GM18511 (cell line): ENCODE data around the gene ATP2A1.
"Not testable (repeated sequence)": the region's sequence is repeated elsewhere in the genome, so short reads cannot be mapped to it uniquely, and the experiment has no call there.

Experiments used
- ATAC-seq: cut with Tn5 transposase; IDR thresholded peaks from one replicate; pipeline ENCODE4 v1.9.1; 2021; ENCODE audit warnings: mild to moderate bottlenecking, moderate library complexity; ENCODE audit not compliant: unreplicated experiment

Gene ATP2A1

GRCh38 chr16:28880955-28881354 lies 2.7 kb downstream of the ATP2A1 start:
- no peak for ATAC-seq

- not testable (repeated sequence) for ATAC-seq
Measured at GRCh38 chr16:28881565-28881964, 3.3 kb downstream of the ATP2A1 start.

GRCh38 chr16:28882551-28883160 lies 4.4 kb downstream of the ATP2A1 start:
- no peak for ATAC-seq

- no peak for ATAC-seq
Measured at GRCh38 chr16:28883221-28883996, 5.1 kb downstream of the ATP2A1 start.

- ATAC-seq = no peak
Measured at GRCh38 chr16:28884045-28884444, 5.8 kb downstream of the ATP2A1 start.

GRCh38 chr16:28886945-28887344 lies 8.7 kb downstream of the ATP2A1 start:
- ATAC-seq = no peak

- not testable (repeated sequence) for ATAC-seq
Measured at GRCh38 chr16:28890355-28890754, 12.1 kb downstream of the ATP2A1 start.

- no peak for ATAC-seq
Measured at GRCh38 chr16:28891964-28892890, 13.9 kb downstream of the ATP2A1 start.

GRCh38 chr16:28893291-28893690 lies 15.0 kb downstream of the ATP2A1 start:
- ATAC-seq = no peak

GRCh38 chr16:28895609-28896008 lies 17.3 kb downstream of the ATP2A1 start:
- ATAC-seq = no peak

- no peak for ATAC-seq
Measured at GRCh38 chr16:28897826-28898225, 19.5 kb downstream of the ATP2A1 start.

- no peak for ATAC-seq
Measured at GRCh38 chr16:28898266-28898665, 20.0 kb downstream of the ATP2A1 start.

GRCh38 chr16:28898942-28899341 lies 20.7 kb downstream of the ATP2A1 start:
- no peak for ATAC-seq

- no peak for ATAC-seq
Measured at GRCh38 chr16:28899882-28900590, 21.7 kb downstream of the ATP2A1 start.

GRCh38 chr16:28900601-28901000 lies 22.3 kb downstream of the ATP2A1 start:
- ATAC-seq = no peak

- ATAC-seq = no peak
Measured at GRCh38 chr16:28901862-28902261, 23.6 kb downstream of the ATP2A1 start.

GRCh38 chr16:28902909-28903308 lies 24.6 kb downstream of the ATP2A1 start:
- no peak for ATAC-seq

GRCh38 chr16:28903344-28904042 lies 25.2 kb downstream of the ATP2A1 start:
- no peak for ATAC-seq

- ATAC-seq = no peak
Measured at GRCh38 chr16:28904363-28904762, 26.1 kb downstream of the ATP2A1 start.

GRCh38 chr16:28904828-28905227 lies 26.5 kb downstream of the ATP2A1 start:
- no peak for ATAC-seq
